Measurements from ENCODE around the gene ZSWIM4.

Gene ZSWIM4

GRCh38 chr19:13812544-13812943 lies 17.3 kb downstream of the ZSWIM4 start:
- no peak for DNase-seq (ENCODE audit: low spot score)

- no peak for DNase-seq (ENCODE audit: low spot score)
Measured at GRCh38 chr19:13813147-13813546, 17.9 kb downstream of the ZSWIM4 start.

GRCh38 chr19:13814550-13814949 lies 19.3 kb downstream of the ZSWIM4 start:
- DNase-seq (ENCODE audit: low spot score), result no peak

GRCh38 chr19:13817018-13817614 lies 21.9 kb downstream of the ZSWIM4 start:
- no peak for DNase-seq (ENCODE audit: low spot score)

GRCh38 chr19:13817615-13818371 lies 22.6 kb downstream of the ZSWIM4 start:
- no peak for DNase-seq (ENCODE audit: low spot score)

GRCh38 chr19:13819238-13819637 lies 24.0 kb downstream of the ZSWIM4 start:
- no peak for DNase-seq (ENCODE audit: low spot score)

GRCh38 chr19:13821292-13821691 lies 26.0 kb downstream of the ZSWIM4 start:
- no peak for DNase-seq (ENCODE audit: low spot score)

GRCh38 chr19:13823256-13823655 lies 28.0 kb downstream of the ZSWIM4 start:
- DNase-seq (ENCODE audit: low spot score), result no peak

GRCh38 chr19:13823901-13824300 lies 28.7 kb downstream of the ZSWIM4 start:
- no peak for DNase-seq (ENCODE audit: low spot score)

- DNase-seq (ENCODE audit: low spot score), result no peak
Measured at GRCh38 chr19:13824703-13825102, 29.5 kb downstream of the ZSWIM4 start.

GRCh38 chr19:13825489-13826441 lies 30.5 kb downstream of the ZSWIM4 start:
- no peak for DNase-seq (ENCODE audit: low spot score)

- no peak for DNase-seq (ENCODE audit: low spot score)
Measured at GRCh38 chr19:13826652-13827235, 31.5 kb downstream of the ZSWIM4 start.

- DNase-seq (ENCODE audit: low spot score), result no peak
Measured at GRCh38 chr19:13827656-13828055, 32.4 kb downstream of the ZSWIM4 start.

GRCh38 chr19:13830114-13830740 lies 35.0 kb downstream of the ZSWIM4 start:
- no peak for DNase-seq (ENCODE audit: low spot score)

- no peak for DNase-seq (ENCODE audit: low spot score)
Measured at GRCh38 chr19:13830741-13831536, 35.7 kb downstream of the ZSWIM4 start.

GRCh38 chr19:13831537-13832467 lies 36.6 kb downstream of the ZSWIM4 start:
- DNase-seq (ENCODE audit: low spot score), result no peak

- DNase-seq (ENCODE audit: low spot score), result peak; percentile 99
Measured at GRCh38 chr19:13833330-13834243, 38.3 kb downstream of the ZSWIM4 start.

- DNase-seq (ENCODE audit: low spot score), result no peak
Measured at GRCh38 chr19:13834244-13835069, 39.2 kb downstream of the ZSWIM4 start.

All from HuH-7 (cell line).